ENCODE results near the gene MAPRE2. TPM values are rescaled to one million over a fixed set of nuclear protein-coding genes. Genes with fewer than 3 reads are reported as not detected.
"Not testable (repeated sequence)": the region's sequence is repeated elsewhere in the genome, so short reads cannot be mapped to it uniquely, and the experiment has no call there.

Gene MAPRE2
- total and polyA plus RNA-seq, 12 donors, result 30.2 to 144 (median 87.6) TPM

DNA sequence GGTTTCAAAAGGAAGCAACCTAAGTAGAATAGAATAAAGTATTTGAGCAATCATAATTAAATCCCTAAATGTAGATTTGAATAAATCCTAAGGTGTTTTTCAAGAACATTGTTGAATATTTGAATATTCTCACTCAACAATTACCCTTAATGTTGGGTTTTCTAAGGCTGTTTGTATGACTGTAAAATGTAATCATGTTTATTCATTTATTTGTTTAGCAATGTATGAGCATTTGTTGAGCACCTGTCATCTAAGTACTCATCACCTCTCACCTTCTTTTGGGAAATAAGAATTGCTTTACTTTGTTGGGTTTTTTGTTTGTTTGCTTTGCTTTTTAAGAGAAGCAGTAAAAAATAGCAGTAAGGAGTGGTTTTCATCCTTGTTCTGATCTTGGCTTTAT is 66.0 kb downstream of the MAPRE2 start:
- intact Hi-C loops (cut with DNase I), result no loop called here
- DNase-seq, result no peak
- Histone ChIP-seq H3K9me3 (replicated peaks in 1 of 3) (peaks cover 0 to 4% (median 0%) of the 10 kb centered on the region in 3 donors), H3K36me3 (replicated peaks in 1 of 2) (peaks cover 0 to 7% of the 10 kb centered on the region in 2 donors), H3K27ac (peak overlapping the region in 1 of 5 donors; percentile 2), H3K4me1 (replicated peaks in 1 of 2) (peaks cover 12 to 44% of the 10 kb centered on the region in 2 donors), H3K27me3 (no peaks in the 10 kb centered on the region), H3K4me3 (no peak overlapping the region)
- TF ChIP-seq POLR2A (IDR thresholded peaks at IDR 0.05) (no peak), CTCF (IDR thresholded peaks at IDR 0.05) (no peak)

GRCh38 chr18:35108088-35108487 is 66.9 kb downstream of the MAPRE2 start:
- H3K27me3 ChIP-seq; H3K4me3 ChIP-seq; H3K9me3 ChIP-seq (replicated peaks in 1 of 3); H3K36me3 ChIP-seq (replicated peaks in 1 of 2); intact Hi-C loops (cut with DNase I); H3K27ac ChIP-seq; DNase-seq: not testable (repeated sequence)
- 88 to 95% (median 90%) methylated on average over 1 of the region's 1 CpG for WGBS, 4 donors
- H3K4me1 ChIP-seq (replicated peaks in 1 of 2), result peaks cover 12 to 44% of the 10 kb centered on the region in 2 donors

GRCh38 chr18:35110059-35110458 is 68.8 kb downstream of the MAPRE2 start:
- TF ChIP-seq CTCF (IDR thresholded peaks at IDR 0.05) (no peak), POLR2A (IDR thresholded peaks at IDR 0.05) (no peak)
- Histone ChIP-seq H3K27ac (peak overlapping the region in 3 of 5 donors; percentile 18 to 73 (median 49)), H3K4me3 (peak overlapping the region in 1 of 4 donors; percentile 28), H3K4me1 (replicated peaks in 1 of 2) (peaks cover 12 to 33% of the 10 kb centered on the region in 2 donors), H3K27me3 (no peaks in the 10 kb centered on the region), H3K36me3 (replicated peaks in 1 of 2) (no peaks in the 10 kb centered on the region), H3K9me3 (replicated peaks in 1 of 3) (peaks cover 0 to 4% (median 0%) of the 10 kb centered on the region in 3 donors)
- DNase-seq, result no peak
- 66 to 81% (median 78%) methylated on average over 3 of the region's 3 CpGs for WGBS, 4 donors
- intact Hi-C loops (cut with DNase I), result no loop called here

DNA sequence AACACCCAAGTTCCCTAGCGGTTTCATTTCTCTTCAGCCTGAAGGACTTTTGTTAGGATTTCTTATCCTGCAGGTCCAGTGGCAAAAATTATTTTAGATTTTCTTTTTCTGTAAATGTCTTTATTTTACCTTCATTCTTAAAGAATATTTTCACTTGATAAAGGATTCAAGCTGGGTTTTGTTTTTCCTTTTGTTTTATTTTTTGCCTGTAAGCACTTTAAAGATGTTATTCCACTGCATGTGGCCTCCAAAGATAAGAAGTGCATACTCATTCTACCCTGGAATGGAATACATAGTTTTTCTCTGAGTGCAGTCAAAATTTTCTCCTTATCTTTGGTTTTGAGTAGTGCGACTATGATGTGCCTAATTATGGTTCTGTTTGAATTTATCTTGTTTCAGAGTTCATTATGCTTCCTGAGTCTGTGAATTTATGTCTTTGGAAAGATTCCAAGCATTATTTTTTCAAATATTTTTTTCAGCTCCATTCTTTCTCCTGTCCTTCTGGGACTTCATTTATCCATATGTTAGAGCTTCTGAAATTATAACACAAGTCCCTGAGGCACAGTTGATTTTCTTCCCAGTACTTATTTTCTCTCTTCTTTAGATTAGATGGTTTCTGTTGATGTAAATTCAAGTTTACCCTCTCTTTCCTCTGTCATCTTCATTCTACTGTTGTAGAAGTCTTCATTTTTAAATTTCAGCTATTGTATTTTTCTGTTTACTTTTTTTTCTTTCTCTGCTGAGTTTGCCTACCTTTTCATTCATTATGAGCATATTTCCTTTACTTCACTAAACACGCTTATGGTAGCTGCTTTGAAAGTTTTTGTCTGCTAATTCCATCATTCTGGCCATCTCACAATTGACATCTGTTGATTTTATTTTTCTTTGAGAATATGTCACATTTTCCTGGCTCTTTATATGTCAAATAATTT is 69.6 kb downstream of the MAPRE2 start:
- Histone ChIP-seq H3K27me3 (no peaks in the 10 kb centered on the region), H3K36me3 (replicated peaks in 1 of 2) (no peaks in the 10 kb centered on the region), H3K27ac (peak overlapping the region in 3 of 5 donors; percentile 18 to 73 (median 49)), H3K4me1 (replicated peaks in 1 of 2) (peaks cover 12 to 32% of the 10 kb centered on the region in 2 donors), H3K9me3 (replicated peaks in 1 of 3) (peaks cover 0 to 4% (median 0%) of the 10 kb centered on the region in 3 donors), H3K4me3 (peak overlapping the region in 1 of 4 donors; percentile 28)
- DNase-seq, result no peak
- WGBS, 4 donors, result 52 to 59% (median 53%) methylated on average over 3 of the region's 3 CpGs
- peak in 1 of 6 experiments; percentile 17 for TF ChIP-seq CTCF (IDR thresholded peaks at IDR 0.05)
- TF ChIP-seq POLR2A (IDR thresholded peaks at IDR 0.05), result peak in 1 of 2 donors; percentile 51
- intact Hi-C loops (cut with DNase I), result no loop called here

Data from adrenal gland (tissue), 12 donors.